HCT116 (cell line): ENCODE data around the gene LHX3. TPM values are rescaled to one million over a fixed set of nuclear protein-coding genes. Genes with fewer than 3 reads are reported as not detected.
A peak's percentile ranks its signal among the peaks of the same experiment; 100 is the strongest.

Experiments used
- ATAC-seq: fragments of 200-7000 bp; cut with Tn5 transposase; 2 replicates; pipeline ENCODE4 v1.9.1; 2020; ENCODE audit warnings: mild to moderate bottlenecking, moderate library complexity
- BruUV-seq: library from RNA; stranded (reverse); fragments of 400-500 nt; replicated peaks from 2 replicates; lab custom pipeline; 2021; lab: Mats Ljungman, UMichigan
- CTCF ChIA-PET: fragments of 300-600 bp; sonication (Branson Sonifier 250); formaldehyde crosslinking; loops from one replicate; lab custom pipeline; 2021; ENCODE audit warnings: antibody characterized with exemption; lab: Charles Lee
- POLR2A ChIA-PET: fragments of 300-600, 350-600 bp; sonication (Branson Sonifier 250); formaldehyde crosslinking; loops from one replicate; lab custom pipeline; 2021; ENCODE audit warnings: antibody characterized with exemption; lab: Charles Lee
- RAD21 ChIA-PET, 2 experiments: fragments of 300-600 bp; sonication (Branson Sonifier 250); formaldehyde crosslinking; loops; one replicate each; lab custom pipeline; 2023; ENCODE audit warnings: low total read pairs in 2 of 2; ENCODE audit not compliant: uncharacterized antibody in 2 of 2, unreplicated experiment in 2 of 2, low non-redundant PET in 1 of 2; lab: Charles Lee
- DNase-seq: peaks from one replicate; pipeline ENCODE4 v3.0.0-alpha.2; 2010; ENCODE audit warnings: low read depth, low spot score
- H2AFZ ChIP-seq: fragments of 200-600 bp; shearing (Covaris generic), sonication (generic); 2 replicates; pipeline ENCODE4 v1.6.1; 2017; ENCODE audit warnings: low read depth, mixed run types, mixed read lengths, antibody characterized with exemption, low read length; ENCODE audit not compliant: poor library complexity, severe bottlenecking
- H3K27ac ChIP-seq: 2 replicates; pipeline ENCODE4 v1.5.1; 2012; ENCODE audit warnings: low read depth, low read length
- H3K27me3 ChIP-seq: fragments of 200-600 bp; sonication (generic); 2 replicates; pipeline ENCODE4 v1.6.1; 2016; ENCODE audit warnings: mixed run types, low read length, mixed read lengths; ENCODE audit not compliant: insufficient read depth
- H3K36me3 ChIP-seq, 2 experiments: fragments of 200-500 bp in 1 of 2; fragments of 200-600 bp in 1 of 2; sonication (Bioruptor generic) in 1 of 2; sonication (generic) in 1 of 2; 2 replicates each; pipeline versions ENCODE4 v1.5.1 to v1.6.1; 2014 to 2016; ENCODE audit warnings: low read length in 2 of 2, inconsistent platforms in 1 of 2, mixed read lengths in 1 of 2, mixed run types in 1 of 2; ENCODE audit not compliant: insufficient read depth in 2 of 2, control insufficient read depth in 1 of 2
- H3K4me1 ChIP-seq, 2 experiments: fragments of 200-600 bp in 1 of 2; sonication (generic) in 1 of 2; 2 replicates each; pipeline versions ENCODE4 v1.5.1 to v1.6.1; 2012 to 2017; ENCODE audit warnings: low read length in 2 of 2, inconsistent platforms in 1 of 2, mild to moderate bottlenecking in 1 of 2, mixed read lengths in 1 of 2, mixed run types in 1 of 2, moderate library complexity in 1 of 2; ENCODE audit not compliant: insufficient read depth in 2 of 2, control insufficient read depth in 1 of 2
- H3K4me2 ChIP-seq: fragments of 200-600 bp; sonication (generic); 2 replicates; pipeline ENCODE4 v1.6.1; 2017; ENCODE audit warnings: mixed run types, low read length, mixed read lengths
- H3K4me3 ChIP-seq, 2 experiments: fragments of 200-600 bp in 1 of 2; sonication (generic) in 1 of 2; replicated peaks in 1 of 2; 2 replicates each; pipeline ENCODE4 v1.5.1; 2011 to 2016; ENCODE audit warnings: low read length in 2 of 2, control low read depth in 1 of 2, low read depth in 1 of 2, mild to moderate bottlenecking in 1 of 2, mixed read lengths in 1 of 2, mixed run types in 1 of 2
- H3K79me2 ChIP-seq: fragments of 200-600 bp; sonication (generic); 2 replicates; pipeline ENCODE4 v1.6.1; 2017; ENCODE audit warnings: mild to moderate bottlenecking, mixed run types, low read length, moderate library complexity, mixed read lengths; ENCODE audit not compliant: insufficient read depth
- H3K9ac ChIP-seq: fragments of 200-600 bp; sonication (generic); 2 replicates; pipeline ENCODE4 v1.6.1; 2016; ENCODE audit warnings: low read length, mixed read lengths
- H3K9me2 ChIP-seq: fragments of 200-600 bp; sonication (generic), shearing (Covaris generic); 2 replicates; pipeline ENCODE4 v1.6.1; 2017; ENCODE audit warnings: mixed run types, mild to moderate bottlenecking, moderate library complexity; ENCODE audit not compliant: insufficient read depth
- H3K9me3 ChIP-seq, 2 experiments: fragments of 200-500 bp in 1 of 2; fragments of 200-600 bp in 1 of 2; sonication (Bioruptor generic) in 1 of 2; sonication (generic) in 1 of 2; 2 replicates each; pipeline ENCODE4 v1.6.1; 2014 to 2017; ENCODE audit warnings: low read length in 2 of 2, mixed read lengths in 2 of 2, inconsistent platforms in 1 of 2, low read depth in 1 of 2, mild to moderate bottlenecking in 1 of 2, mixed run types in 1 of 2, moderate library complexity in 1 of 2; ENCODE audit not compliant: control insufficient read depth in 1 of 2, insufficient read depth in 1 of 2
- H4K20me1 ChIP-seq: fragments of 200-600 bp; sonication (generic), shearing (Covaris generic); 2 replicates; pipeline ENCODE4 v1.6.1; 2017; ENCODE audit warnings: mixed run types, mild to moderate bottlenecking, moderate library complexity; ENCODE audit not compliant: insufficient read depth
- CTCF ChIP-seq, 3 experiments: fragments of 200-600 bp in 1 of 3; sonication (generic) in 1 of 3; IDR thresholded peaks in 2 of 3; conservative IDR thresholded peaks in 1 of 3; 2 replicates each; pipeline ENCODE4 v1.5.1; 2012 to 2017; ENCODE audit warnings: low read depth in 2 of 3, low read length in 2 of 3, antibody characterized with exemption in 1 of 3, borderline replicate concordance in 1 of 3, control low read depth in 1 of 3, mild to moderate bottlenecking in 1 of 3, mixed read lengths in 1 of 3, mixed run types in 1 of 3, moderate library complexity in 1 of 3; ENCODE audit not compliant: insufficient read depth in 1 of 3
- RAD21 ChIP-seq: IDR thresholded peaks from 2 replicates; pipeline ENCODE4 v1.6.1; 2012; ENCODE audit warnings: low read depth, mild to moderate bottlenecking
- ZBTB33 ChIP-seq: IDR thresholded peaks from 2 replicates; pipeline ENCODE4 v1.6.1; 2011; ENCODE audit warnings: mild to moderate bottlenecking, low read length, moderate library complexity; ENCODE audit not compliant: insufficient replicate concordance; ENCODE audit errors: extremely low read depth
- intact Hi-C: fragments of 100-400 bp; cut with micrococcal nuclease; formaldehyde crosslinking; loops from 2 replicates; pipeline ENCODE4 v1.10.0; 2022
- total RNA-seq: library from RNA; stranded (reverse); gene quantifications from one replicate; pipeline ENCODE4 v1.2.1, GENCODE V29; 2021; ENCODE audit not compliant: unreplicated experiment

The LHX3 gene
- total RNA-seq, 1 experiment from 2014 or later, result not detected

GRCh38 chr9:136225748-136226679, 21.1 kb upstream of the LHX3 start:
- peak; percentile 46 for DNase-seq
- no TSS peak for BruUV-seq
- Histone ChIP-seq H2AFZ (no peak overlapping the region), H3K79me2 (peaks cover 100% of the 10 kb centered on the region), H3K36me3 (peaks cover 3 to 51% of the 10 kb centered on the region in 2 experiments; a peak in 3 of 4 replicates), H3K27me3 (no peaks in the 10 kb centered on the region), H3K9ac (no peak overlapping the region), H3K9me2 (no peaks in the 10 kb centered on the region), H3K4me3 (no peak overlapping the region), H3K4me1 (peaks cover 19 to 54% of the 10 kb centered on the region in 2 experiments), H3K9me3 (no peaks in the 10 kb centered on the region), H4K20me1 (peaks cover 5% of the 10 kb centered on the region; the same call in 1 of the 2 replicates), H3K27ac (no peak overlapping the region), H3K4me2 (no peak overlapping the region)
- intact Hi-C loops, result loop anchor here (2.0 to 10.0 kb wide), 3 partner anchors 55 to 261 kb away; partner anchors contain the start of gene UBAC1
- ChIA-PET POLR2A (no interaction called here), CTCF (interaction anchor here (1.2 kb wide), 1 partner anchor 56 kb away, joined by 3 read pairs; no protein-coding TSS in a partner anchor), RAD21 (no interaction called here)
- TF ChIP-seq ZBTB33 (no peak), RAD21 (peak; percentile 58), CTCF (IDR thresholded peaks at IDR 0.05 in 2 of 3, conservative IDR thresholded peaks at IDR 0.05 in 1 of 3; ENCODE audit: borderline replicate concordance in 1 of 3, insufficient read depth in 1 of 3, low read depth in 2 of 3, low read length in 2 of 3) (peak; percentile 69 to 96 (median 89); a peak in 5 of 6 replicates)
- peak; percentile 85 for ATAC-seq
